COR-L47 (cell line): ENCODE measurements around the gene SPATA31E1.
"Not testable (repeated sequence)": the region's sequence is repeated elsewhere in the genome, so short reads cannot be mapped to it uniquely, and the experiment has no call there.

ENCODE experiments used
- DNase-seq: peaks from one replicate; lab custom pipeline; 2025; lab: John Stamatoyannopoulos, UW

Gene SPATA31E1

DNA sequence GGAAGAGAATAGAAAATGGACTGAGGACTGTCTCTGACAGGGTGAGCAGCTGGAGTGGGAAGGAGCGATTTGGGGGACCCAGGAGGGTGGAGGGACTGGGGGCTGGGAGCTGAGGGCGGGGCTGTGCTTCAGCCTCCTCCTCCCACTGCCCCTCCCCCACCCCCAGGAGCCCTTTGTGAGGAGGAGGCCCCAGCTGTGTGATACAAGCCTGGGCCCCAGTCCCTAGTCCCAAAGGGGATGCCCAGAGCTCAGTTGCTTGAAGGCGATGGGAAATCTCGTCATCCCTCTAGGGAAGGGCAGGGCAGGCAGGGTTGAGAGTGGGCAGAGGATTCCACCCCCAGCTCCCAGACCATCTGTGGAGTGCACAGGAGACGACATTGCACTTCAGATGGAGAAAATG, at the start of gene SPATA31E1:
SPATA31E1 (plus strand) TSS at position 251 of the 400 bp plus-strand sequence; CDS start at position 266, 15 bp downstream.
- DNase-seq = no peak

DNA sequence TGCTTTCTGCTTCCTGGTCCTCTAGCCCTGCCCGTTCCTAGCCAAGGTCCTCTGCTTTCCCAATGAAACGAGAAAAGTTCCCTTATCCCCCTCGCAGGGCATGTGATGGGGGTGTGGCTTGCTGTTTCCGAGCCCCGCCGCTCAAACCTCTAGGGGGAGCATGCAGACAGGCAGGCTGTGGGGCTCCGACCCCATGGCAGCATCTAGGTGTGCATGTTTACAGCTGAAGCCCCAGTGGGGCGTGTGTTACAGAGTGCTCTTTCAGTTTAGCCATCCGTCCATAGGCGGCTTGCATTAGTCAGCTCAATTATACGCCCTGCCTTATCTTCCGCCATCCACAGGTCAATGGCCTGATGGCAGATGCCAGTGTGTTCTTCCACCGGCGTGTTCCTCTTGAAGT, 48.3 kb upstream of the SPATA31E1 start:
- DNase-seq = no peak

DNA sequence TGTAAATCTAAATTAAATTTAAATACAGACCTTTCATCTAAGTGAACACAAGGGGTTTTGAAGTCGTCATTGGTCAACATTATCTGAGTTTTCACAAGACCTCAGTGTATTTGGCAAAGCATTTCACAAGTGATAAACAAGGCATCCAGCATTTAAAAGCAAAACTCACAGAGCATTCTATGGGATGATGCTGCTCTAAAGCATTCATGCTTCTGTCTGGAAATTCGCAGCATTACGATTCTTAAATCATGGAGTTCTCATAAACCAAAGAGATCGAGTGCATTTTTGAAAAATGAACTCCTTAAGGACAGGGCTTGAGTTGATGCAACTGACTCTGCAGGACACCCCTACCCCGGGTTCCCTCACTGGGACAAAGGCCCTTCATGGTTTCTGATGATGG, 46.1 kb upstream of the SPATA31E1 start:
- DNase-seq = no peak

DNA sequence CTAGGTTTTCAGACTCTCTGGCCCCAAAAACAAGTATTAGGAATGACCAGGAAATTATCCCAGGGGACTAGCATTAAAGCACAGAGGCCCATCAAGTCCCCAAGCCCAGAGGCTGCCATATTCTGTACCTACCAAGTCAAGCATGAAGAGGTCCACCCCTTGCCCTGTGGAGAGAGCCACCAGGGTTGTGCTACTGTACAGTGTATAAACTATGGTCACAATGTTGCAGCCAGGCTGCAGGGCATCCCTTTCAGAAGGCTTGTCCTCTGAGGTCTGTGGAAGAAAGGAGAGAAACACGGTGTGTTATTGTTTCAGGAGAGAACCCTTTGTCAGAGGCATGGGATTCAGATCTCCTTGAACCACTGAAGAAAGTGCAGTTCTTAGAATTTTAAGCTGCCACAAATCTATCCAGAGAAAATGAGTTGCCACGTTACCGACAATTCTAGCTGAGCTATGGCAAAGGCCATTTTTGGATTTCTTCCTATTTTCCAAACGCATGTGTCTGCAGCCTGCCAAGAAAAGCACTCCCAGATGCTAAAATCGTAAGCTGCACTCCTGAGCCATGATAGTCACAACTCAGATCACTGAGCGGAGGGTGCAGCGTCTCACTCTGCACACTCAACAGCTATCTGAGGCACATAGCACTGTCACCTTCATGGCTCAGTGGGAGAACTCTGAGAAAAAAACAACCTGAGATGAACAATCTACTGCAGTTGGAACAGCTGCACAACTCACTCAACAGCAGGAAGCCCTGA, 45.5 kb upstream of the SPATA31E1 start:
- DNase-seq = no peak

DNA sequence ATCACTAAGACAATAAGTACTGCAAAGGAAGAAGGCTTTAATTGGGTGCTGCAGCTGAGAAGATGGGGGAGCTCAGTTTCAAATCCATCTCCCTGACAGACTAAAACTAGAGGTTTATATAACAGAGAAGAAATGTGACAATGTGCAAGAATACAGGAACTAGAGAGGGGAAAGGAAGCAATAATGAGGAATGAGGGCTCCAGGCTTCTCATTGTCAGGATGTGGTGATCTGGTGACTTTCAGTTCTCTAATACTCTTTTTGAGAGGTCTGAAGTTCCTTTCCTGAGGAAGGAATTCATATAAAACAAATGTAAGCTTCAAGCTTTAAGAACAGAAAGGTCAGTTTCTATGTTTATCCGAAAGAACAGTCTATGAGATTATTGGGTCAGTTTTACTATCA, 42.5 kb upstream of the SPATA31E1 start:
- no peak for DNase-seq

DNA sequence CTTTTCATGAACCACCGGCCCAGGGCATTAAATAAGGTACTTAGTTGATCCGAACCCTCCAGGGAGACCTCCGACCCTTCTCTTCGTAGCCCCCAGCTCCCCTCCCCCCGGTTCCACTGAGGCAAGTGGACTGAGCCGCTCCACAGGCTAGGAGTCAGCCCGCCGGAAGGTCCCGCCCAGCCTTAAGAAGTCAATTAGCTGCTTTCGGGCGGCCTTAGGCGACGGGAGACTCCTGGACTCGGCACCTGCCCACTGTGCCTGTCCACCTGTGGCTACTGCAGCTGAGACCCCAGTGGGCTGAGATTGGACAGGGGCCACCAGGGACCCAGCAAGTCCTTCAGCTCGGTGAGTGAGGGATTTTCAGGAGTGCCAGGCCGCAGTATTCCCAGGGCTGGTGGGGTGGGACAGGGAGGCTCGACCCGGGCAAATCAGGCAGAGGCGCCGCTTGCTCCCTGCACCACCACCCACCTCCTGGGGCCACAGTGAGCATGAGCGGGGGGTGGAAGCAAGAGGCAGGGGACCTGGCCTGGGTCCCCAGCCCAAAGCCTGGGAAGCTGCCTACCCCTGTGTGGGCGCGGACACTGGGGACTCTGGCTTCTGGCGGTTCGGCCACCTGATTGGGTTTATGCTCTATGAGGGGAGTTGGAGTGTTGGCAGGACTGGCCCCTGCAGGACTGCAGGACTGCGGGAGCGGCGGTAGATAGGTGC, 39.6 kb upstream of the SPATA31E1 start:
- no peak for DNase-seq

DNA sequence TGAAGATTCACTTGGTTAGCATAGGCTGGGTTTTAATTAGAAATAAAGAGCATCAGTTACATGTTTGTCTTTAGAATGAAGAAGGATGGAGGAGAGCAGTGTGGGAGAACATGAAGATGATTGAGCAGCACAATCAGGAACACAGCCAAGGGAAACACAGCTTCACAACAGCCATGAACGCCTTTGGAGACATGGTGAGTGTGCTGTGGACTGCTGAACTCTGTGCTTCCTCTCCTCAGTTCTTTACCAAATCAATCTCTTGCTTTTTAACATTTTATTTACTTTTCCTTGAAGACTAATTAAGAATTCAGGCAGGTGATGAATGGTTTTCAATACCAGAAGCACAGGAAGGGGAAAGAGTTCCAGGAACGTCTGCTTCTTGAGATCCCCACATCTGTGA, 38.2 kb upstream of the SPATA31E1 start:
- DNase-seq = no peak

DNA sequence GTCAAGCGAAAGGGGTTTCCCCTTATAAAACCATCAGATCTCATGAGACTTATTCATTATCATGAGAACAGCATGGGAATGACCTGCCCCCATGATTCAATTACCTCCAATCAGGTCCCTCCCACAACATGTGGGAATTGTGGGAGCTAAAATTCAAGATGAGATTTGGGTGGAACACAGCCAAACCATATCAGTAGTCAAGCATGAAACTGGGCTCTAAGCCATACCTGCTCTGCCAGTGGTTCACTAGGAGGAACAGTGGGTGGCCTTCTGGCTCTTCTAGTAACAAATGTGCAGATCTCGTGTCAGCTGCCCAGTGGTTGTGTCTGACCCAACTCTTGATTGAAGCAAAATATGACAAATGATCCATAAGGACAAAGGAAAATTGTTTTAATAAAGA, 34.9 kb upstream of the SPATA31E1 start:
- DNase-seq = not testable (repeated sequence)

DNA sequence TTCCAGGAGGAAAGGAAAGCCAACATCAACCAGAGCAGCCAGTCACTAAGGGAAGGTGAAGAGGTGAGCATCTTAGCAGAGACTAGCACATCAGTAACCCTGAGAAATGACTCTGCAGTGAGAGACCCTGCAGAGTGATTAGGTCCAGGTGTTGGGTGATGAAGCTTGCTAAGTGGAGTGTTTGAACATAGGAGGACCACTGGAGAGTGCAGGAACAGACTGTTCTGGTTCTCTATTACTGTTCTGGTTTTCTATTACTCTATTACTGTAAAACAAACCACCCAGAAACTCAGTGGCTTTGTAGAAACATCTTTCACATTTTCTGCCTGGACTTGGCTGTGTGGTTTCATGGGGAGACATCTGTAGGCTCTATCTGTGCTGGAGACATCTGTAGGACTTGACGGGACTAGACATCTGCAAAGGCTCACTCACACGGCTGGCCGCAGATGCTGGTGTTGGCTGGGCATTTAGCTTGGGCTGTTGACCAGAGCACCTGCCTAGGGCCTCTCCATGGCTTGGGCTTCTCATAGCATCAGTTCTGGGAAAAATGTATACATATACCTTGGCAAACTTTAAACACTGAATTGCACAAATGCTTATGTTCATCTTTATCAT, 33.4 kb upstream of the SPATA31E1 start:
- no peak for DNase-seq

DNA sequence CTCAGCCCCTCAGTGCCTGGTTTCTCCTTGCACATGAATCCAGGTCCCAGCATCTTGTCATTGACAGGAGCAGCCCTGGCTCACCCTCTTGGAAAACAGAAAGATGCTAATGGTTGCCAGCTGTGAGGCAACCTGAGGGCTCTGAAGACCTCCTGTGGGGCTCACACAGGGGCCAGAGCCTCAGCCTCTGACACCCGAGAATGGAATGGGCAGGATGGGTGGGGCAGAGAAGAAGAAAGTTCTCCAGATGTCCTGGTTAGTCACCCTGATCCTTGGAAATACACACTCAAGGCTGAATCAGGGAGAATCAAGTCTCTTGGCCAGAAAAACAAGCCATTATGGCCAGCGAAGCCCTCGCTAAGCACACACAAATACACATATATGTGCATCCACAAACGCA, 32.3 kb upstream of the SPATA31E1 start:
- no peak for DNase-seq

DNA sequence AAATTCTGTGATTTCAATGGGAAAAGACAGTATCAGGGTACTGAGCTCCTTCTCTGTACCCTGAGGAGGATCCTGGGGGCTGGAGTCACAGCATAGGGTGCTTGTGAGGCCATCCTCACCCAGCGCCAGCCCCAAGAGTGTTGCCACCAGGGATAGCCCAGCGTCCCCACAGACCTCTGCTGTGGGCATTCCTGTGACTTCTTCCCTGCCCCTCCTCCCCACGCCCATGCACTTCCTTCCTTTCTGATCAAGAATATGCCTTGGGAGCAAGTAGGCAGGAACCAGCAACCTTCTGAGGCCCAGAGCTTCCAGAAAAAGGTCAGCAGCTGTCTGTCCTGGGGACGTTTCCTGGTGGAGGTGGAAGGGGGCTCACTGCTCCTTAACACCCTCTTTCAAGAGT, 31.5 kb upstream of the SPATA31E1 start:
- not testable (repeated sequence) for DNase-seq

DNA sequence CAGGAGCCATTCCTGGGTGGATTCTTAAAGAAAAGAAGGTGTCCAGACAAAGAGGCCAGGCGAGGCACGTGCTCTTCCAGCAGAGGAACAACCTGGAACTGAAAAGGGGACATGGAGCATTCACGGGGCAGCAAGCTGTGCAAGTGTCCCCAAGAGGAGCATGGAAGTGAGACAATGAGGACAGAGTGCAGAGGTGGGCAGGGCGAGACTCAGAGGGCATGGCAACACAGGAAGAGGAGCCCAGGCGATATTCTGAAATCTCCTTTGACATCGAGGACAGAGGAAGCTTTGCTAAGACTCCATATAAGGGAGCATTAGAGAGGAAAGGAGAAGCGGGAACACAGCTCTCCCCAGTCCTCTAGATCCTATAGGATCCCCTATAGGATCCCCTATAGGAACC, 29.4 kb upstream of the SPATA31E1 start:
- no peak for DNase-seq

DNA sequence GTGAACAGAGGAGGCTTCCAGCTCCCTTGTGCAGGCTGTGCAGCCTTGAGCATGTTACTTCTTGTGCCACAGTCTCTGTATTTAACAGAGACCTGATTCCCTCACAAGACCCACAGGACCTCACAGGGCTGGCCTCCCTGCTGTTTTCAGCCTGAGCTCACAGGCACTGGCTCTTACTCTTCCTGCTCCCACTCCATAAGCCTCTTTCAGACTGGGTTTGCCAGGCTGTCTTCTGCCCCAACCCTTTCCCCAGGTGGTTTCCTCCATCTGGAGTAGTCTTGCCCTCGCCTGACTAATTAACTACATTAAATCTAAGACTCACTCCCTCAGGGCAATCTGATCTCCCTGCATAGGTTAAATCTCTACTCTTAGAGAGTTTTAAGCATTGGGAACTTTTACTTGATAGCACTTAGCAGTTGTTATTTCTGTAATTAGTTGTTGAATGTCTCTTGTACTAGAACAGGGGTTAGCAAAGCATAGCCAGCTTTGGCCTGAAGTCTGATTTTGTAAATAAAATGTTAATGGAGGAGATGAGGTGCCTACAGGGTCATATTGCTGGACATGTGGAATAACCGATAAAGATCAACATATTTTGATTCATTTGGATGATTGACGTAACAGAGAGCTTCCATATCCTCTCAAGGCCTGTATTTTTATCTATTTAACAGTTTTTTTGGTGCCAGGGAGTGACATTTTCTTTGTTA, 28.6 kb upstream of the SPATA31E1 start:
- no peak for DNase-seq

DNA sequence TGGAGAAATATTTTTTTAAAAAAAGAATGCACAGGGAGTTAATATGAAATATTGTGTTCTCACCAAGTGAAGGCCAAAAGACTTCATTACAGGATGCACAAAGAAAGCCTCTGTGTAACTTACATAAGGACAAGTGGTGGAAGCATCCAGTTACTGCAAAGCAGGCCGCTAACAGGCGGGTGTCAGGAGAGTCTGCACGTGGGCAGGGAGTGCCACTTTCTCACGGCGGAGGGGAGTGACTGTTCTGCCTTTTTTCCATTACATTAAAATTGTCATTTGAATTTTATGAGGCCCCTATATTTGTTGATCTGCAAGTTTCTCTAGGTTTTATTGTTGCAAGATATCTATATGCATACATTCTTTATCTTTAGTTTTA, 28.1 kb upstream of the SPATA31E1 start:
- DNase-seq = no peak

DNA sequence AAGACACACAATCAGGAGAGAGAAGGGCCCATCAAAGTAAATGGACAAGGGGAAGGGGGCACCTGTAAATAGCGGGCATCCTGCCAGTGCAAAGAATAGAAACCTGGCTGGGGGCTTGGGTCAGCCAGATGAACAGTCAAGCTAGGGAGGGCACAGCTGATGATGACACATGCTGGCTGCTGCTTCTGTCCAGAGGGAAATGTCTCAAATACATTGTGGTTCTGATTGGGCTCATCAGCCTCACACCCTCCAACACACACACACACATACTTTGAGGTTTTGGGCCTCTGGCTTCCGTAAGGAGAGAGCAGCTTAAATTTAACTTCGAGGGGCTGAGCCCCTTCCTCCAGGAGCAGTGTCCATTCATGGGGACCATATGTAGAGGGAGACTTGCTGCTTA, 27.6 kb upstream of the SPATA31E1 start:
- no peak for DNase-seq

DNA sequence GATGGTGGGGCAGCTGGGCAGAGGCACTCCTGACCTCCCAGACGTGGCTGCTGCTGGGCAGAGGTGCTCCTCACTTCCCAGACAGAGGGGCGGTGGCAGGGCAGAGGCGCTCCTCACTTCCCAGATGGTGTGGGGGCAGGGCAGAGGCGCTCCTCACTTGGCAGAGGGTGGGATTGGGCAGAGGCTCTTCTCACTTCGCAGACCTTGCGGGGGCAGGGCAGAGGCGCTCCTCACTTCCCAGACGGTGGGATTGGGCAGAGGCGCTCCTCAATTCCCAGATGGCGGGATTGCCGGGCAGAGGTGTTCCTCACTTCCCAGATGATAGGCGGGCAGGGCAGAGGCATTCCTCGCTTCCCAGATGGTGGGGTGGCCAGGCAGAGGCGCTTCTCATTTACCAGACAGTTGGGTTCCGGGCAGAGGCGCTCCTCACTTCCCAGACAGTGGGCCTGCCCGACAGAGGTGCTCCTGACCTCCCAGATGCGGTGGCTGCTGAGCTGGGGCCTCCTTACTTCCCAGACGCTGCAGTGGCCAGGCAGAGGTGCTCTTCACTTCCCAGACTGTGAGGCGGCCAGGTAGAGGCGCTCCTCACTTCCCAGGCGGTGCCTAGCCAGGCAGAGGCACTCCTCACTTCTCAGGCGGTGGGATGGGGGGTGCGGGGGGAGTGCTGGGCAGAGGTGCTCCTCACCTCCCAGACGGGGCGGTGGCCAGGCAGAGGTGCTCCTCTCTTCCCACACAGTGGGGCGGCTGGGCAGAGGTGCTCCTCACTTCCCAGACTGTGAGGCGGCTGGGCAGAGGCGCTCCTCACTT, 25.3 kb upstream of the SPATA31E1 start:
- no peak for DNase-seq

DNA sequence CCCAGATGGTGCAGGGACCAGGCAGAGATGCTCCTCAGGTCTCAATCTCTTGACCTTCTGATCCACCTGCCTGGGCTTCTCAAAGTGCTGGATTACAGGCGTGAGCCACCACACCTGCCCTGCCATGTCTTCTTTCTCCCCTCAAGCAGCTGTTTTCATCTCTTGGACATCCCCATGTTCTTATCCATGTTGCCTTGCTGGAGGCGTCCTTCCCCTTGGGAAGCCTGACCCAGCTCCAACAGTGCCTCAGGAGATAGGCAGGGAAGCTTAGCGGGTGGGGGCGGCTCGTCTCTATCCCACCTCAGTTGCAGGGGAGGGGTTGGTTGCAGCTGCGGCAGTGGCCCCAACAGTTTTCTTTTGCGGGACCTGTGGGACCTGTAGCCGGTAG, 24.7 kb upstream of the SPATA31E1 start:
- no peak for DNase-seq

DNA sequence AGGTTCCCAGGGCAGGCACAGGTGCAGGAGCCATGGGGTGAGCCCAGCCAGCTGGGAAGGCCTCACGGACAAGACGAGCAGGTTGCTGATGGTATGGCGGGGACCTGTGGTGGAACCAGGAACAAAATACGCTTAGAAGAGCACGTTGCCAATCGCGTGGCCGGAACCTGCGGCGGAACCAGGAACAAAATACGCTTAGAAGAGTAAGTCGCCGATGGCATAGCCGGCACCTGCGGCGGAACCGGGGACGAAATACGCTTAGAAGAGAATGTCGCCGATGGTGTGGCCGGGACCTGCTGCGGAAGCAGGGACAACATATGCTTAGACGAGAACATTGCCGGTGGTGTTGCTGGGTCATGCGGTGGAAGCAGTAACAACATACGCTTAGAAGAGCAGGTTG, 23.5 kb upstream of the SPATA31E1 start:
- no peak for DNase-seq

DNA sequence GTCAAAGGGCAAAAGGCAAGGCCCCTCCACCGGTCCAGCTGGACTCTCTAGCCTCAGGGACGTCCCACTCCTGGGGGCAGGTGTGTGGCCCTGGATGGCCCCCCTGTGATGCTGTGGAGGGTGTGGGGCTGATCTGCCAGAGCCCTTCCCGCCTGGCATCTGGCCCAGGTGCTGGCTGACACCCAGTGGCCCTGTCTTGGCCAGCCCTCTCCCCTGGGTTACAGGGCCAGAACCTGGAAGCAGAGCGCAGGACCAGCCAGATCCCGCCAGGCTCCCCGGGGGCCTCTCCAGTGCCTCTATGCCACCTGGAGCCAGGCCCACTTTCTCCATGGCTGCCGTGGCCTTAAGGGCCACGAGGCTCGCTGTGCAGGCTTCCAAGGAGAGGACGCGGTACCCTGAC, 22.9 kb upstream of the SPATA31E1 start:
- DNase-seq = no peak

DNA sequence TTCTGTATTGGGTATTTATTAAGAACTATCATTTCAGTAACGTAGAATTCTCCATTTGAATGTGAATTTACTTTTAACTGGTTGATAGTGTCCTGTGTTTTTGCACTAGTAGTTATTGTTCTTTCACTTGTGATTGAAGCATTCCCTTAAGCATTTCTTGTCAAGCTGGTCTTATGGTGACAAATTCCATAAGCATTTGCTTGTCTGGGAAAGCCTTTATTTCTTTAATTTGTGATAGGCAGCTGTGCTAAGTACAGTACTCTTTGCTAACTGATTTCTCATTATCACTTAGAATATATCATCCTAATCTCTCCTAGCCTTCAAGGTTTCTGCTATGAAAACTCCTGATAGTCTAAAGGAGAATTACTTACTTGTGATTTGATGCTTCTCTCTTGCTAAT, 21.3 kb upstream of the SPATA31E1 start:
- DNase-seq = no peak

DNA sequence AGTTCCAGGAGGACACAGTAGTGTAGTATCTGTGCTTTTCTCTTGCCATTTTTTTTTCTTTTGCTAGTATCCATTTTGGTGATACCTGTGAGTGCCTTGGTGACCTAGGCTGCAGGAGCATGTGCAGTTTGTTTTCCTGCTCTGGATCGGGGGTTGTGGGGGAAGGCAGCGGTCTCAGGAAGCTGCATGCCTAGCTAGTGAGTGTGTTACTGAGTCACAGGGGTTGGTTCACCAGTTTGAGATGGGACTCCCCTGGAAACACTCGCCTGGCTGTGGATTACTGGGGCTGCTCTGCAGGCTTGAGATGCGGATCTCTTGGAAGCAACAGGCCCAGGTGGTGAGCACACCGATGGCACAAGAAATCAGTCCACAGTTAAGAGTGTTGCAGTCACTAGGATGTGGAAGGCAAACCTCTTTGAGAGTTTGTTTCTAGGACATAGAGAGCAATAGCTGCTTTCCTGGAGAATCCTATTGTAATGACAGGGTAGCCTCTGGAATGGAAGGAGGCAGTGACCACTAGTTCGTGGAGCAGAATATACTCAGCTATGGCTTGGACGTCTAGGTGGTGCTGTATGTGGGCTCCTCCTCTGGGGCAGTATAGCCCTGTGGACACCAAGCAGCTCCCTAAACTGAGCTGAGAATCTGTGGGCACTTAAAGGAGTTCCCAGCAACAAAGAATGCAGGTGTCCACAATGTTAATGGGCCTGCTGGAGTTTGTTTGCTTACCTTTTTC, 20.0 kb upstream of the SPATA31E1 start:
- DNase-seq = no peak
